ENCODE results near the gene KCNAB1.
"Not testable (repeated sequence)": the region's sequence is repeated elsewhere in the genome, so short reads cannot be mapped to it uniquely, and the experiment has no call there.

KCNAB1 gene

DNA sequence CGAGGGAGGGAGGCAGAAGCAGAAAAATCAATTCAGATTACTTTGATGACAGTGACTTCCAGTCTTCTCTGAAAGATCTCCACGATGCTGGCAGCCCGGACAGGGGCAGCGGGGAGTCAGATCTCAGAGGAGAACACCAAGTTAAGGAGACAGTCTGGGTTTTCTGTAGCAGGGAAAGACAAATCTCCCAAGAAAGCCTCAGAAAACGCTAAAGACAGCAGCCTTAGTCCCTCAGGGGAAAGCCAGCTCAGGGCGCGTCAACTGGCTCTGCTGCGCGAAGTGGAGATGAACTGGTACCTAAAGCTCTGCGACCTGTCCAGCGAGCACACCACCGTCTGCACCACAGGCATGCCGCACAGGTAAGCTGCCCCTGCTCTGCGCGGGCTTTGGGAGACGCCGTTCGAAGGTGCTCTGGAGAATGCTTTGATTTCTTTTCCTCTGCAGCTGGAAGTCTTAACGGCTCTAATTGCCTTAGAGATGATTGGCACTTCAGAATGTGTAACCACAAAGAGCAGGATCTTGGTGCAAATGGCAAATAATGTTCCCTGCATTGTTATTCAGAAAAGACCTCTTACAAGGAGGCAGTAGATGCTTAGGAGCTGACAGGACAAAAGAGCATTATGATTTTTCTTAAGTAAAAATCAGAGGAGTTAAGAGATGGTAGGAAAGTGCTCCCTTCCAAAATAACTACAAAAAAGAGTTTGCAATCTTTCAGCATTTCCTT, at the start of gene KCNAB1:
Gene KCNAB1, plus strand, starts transcription at position 51 of the 724 bp plus-strand sequence.
- no peak for DNase-seq

DNA sequence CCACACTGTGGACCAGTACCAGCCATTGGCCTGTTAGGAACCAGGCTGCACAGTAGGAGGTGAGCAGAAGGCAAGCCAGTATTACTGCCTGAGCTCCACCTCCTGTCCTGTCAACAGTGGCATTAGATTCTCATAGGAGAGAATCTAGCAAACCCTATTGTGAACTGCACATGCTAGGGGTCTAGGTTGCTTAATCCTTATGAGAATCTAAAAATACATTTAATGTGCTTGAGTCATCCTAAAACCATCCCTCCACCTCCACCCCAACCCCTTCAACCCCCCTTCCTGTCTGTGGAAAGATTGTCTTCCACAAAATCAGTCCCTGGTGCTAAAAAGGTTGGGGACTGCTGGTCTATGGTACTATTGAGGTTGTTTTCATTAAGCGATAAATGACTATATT, 49.3 kb upstream of the KCNAB1 start:
- DNase-seq: no peak

DNA sequence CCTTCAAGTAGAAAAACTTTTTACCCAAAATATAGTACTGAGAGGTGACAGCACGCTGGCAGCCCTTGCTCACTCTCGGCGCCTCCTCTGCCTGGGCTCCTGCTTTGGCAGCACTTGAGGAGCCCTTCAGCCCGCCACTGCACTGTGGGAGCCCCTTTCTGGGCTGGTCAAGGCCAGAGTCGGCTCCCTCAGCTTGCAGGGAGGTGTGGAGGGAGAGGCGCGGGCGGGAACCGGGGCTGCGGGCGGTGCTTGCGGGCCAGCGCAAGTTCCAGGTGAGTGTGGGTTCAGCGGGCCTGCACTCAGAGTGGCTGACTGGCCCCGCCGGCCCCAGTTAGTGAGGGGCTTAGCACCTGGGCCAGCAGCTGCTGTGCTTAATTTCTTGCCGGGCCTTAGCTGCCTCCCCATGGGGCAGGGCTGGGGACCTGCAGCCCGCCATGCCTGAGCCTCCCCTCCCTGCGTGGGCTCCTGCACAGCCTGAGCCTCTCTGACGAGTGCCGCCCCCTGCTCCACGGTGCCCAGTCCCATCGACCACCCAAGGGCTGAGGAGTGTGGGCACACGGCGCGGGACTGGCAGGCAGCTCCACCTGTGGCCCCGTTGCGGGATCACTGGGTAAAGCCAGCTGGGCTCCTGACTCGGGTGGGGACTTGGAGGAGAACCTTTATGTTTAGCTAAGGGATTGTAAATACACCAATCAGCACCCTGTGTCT, 47.3 kb upstream of the KCNAB1 start:
- not testable (repeated sequence) for DNase-seq

DNA sequence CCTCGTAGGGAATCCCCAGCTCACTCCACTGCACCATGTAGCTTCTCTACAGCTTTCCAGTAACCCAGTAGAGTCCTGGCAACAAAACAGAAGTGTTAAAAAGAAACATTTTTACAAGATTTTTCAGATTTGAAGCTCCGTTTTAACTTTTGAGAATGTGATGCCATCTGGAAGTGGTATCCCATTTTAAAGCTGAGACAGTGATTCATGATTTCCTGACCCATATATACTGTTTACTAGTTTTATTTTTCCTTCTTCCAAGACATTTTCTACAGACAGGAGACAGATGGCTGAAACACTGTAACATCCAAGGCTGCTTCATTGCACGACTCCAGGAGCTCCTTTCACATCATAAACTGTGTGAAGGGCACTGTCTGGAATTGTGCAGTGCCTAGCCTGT, 30.3 kb upstream of the KCNAB1 start:
- DNase-seq: no peak

DNA sequence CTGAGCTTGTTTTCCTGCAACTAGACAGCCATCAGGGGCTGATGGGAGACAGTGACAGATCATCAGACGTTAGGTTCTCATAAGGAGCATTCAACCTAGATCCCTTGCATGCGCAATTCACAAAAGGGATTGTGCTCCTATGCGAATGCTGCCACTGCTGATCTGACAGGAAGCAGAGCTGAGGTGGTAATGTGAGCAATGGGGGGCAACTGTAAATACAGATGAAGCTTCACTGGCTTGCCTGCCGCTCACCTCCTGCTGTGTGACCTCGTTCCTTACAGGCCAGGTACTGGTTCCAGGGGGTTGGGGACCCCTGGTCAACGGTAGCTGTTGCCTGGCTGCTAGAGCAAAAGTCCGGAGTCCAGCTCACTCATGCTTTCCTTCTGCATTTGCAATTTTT, 26.4 kb upstream of the KCNAB1 start:
- DNase-seq: no peak

DNA sequence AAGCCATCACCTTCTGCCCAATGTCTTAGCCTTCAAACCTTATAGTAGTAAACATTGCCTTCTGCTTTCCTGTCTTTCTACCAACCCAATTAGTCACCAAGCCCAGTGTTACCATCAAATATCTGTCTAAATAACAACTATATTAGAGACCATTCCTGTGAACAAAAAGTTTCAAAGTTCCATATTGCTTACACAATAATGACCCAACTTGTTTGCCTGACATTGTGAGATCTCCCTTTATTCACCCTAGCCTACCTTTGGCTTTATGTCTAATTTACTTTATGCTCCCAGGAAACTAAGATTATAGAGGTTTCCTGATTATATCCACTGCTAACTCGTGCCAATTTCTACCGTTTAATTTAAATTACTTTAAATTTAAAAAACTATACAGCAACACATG, 26.0 kb upstream of the KCNAB1 start:
- DNase-seq: no peak

DNA sequence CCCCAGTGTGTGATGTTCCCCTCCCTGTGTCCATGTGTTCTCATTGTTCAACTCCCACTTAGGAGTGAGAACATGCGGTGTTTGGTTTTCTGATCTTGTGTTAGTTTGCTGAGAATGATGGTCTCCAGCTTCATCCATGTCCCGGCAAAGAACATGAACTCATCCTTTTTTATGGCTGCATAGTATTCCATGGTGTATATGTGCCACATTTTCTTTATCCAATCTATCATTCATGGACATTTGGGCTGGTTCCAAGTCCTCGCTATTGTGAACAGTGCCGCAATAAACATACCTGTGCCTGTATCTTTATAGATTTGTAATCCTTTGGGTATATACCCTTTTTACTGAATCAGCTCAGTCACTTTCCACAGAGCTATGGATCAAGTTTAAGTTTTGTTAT, 24.7 kb upstream of the KCNAB1 start:
- DNase-seq: not testable (repeated sequence)

DNA sequence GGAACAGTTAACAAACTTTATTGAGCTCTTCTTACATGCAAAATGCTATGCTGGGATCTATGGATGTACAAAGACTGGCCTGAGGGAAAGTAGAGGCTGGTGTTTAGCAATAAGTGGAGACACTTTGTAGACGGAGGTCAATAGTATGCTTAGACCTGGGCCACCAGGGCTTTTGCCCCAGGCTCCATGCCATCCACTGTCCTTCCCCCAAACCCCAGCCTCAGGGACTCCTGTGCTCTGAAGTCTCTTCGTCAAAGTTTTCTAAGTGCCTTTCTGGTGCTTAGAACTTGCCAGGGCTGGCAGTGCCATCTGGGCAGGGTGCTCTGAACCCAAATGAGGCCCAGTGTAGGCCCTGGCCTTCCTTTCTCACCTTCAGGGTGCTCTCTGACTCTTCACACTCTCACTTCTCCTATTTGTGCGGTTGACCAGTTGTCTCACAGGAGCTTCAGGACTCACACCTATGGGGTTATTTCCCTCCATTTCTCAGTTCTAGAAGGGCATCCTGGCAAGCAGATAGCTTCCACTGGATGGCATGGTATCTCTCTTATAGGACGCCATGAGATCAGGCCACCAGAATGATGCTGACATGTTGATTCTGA, 21.8 kb upstream of the KCNAB1 start:
- DNase-seq: no peak

DNA sequence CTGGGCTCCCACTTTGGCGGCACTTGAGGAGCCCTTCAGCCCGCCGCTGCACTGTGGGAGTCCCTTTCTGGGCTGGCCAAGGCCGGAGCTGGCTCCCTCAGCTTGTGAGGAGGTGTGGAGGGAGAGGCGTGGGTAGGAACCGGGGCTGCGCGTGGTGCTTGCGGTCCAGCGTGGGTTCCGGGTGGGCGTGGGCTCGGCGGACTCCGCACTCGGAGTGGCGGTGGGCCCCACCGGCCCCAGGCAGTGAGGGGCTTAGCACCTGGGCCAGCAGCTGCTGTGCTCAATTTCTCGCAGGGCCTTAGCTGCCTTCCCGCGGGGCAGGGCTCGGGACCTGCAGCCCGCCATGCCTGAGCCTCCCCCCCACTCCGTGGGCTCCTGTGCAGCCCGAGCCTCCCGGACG, 21.0 kb upstream of the KCNAB1 start:
- DNase-seq: not testable (repeated sequence)

DNA sequence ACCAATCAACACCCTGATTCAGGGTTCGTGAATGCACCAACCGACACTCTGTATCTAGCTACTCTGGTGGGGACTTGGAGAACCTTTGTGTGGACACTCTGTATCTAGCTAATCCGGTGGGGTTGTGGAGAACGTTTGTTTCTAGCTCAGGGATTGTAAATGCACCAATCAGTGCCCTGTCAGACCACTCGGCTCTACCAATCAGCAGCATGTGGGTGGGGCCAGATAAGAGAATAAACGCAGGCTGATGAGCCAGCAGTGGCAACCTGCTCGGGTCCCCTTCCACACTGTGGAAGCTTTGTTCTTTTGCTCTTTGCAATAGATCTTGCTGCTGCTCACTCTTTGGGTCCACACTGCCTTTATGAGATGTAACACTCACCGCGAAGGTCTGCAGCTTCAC, 20.4 kb upstream of the KCNAB1 start:
- DNase-seq: not testable (repeated sequence)

DNA sequence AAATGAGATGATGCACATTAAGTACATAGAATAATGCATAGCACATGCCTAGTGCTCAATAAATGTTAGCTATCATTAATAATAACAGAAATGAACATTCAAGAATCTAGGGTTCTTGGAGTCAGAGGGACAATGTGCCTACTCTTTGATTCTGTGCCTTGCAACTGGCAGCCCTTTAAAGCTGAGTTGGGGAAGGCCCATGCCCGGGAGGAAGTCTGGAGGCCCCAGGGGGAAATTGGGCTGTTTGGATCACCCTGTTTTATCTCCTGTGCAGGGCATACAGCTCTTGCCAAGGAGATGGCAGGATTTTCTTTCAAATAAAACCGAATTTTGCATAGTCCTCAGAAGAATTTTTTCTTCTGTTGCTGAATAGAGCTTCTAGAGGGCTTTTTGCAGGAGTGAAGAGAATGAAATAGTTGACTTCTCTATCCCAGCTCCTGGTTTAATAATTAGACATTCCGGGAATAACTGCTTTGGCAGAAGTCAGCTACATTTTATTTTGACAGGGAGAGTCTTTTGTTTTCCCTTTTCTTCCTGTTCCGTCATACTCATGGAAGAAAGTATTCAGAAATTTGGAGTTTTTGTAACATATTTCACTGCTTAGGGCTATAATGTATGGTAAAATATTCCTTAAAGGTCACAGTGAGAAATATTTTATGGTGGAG, 18.0 kb upstream of the KCNAB1 start:
- no peak for DNase-seq

DNA sequence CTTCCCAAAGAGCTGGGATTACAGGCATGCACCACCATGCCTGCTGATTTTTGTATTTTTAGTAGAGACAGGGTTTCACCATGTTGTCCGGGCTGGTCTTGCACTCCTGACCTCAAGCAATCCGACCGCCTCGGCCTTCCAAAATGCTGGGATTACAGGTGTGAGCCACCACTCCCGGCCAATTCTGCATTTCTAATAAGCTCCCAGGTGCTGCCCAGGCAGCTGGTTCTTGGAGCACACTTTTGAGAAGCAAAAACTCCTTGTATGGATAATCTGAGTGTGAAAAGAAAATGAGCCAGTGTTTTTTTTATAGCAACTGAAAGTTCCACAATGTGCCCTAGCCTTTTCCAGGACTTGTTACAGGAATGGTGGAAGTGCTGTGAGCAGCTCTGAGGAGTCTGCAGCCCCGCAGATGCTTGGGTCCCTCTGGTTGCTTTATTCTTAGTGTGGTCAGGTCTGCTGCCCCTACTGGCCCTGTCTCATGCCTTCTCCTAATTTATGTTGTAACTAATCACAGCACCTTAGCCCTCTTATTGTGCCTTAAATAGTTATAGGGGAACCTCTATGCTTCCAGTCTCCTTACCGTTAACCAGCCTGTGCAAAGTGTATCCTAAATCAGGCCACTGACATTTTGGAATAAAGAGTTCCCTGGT, 13.5 kb upstream of the KCNAB1 start:
- DNase-seq: no peak

DNA sequence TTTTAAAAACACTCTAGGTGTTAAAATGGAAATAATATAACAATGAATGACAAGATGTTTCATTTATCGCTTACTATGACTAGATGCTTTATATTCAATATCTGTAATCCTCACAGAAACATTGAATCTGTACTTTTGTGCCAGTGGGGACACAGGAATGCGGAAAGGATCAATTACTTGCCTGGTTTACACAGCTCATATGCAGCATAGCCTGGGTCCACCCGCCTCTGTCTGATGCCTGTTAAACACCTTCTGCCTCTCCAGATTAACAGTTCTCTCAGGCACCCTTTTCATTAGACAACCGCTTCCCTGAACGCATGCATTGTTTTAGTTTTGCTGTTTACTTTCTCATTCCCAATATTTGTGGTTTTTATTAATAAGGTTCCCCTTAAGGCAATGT, 12.9 kb upstream of the KCNAB1 start:
- DNase-seq: no peak

DNA sequence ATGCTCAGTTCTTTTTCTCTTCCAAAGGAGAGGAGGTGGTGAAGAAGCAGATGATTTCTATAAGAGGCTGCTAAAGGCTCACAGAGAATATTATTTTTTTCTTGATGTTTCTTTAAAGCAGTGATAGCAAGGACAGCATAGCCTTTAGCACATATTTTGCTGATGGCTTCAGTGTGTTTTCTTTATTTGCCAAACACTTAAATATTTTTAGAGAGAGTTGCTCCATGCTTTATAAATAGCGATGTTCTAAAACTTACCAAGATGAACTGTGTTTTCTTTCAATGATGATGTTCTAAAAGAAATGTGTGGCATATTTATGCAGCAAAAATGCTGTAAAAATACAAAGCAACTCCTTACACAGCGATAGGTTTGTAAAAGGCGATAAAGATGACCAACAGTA, 11.8 kb upstream of the KCNAB1 start:
- DNase-seq: no peak

DNA sequence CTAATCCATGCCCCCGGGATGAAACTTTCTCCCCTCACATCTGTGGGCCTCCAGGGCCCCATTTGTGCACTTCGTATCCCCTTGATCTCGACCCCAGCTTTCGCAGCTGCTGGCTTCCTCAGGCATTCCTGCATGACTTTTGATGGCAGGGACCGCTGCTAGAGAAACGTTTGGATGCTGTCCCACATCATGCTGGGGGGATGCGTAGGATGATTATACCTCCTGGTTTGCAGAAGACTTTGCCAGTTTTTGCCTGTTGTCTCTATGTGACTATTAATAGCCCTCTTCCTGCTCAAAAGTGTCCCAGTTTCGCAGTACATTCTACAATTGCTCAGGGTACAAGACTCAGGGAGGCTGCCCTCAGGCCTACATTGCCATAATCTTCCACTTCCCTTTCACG, 10.4 kb upstream of the KCNAB1 start:
- DNase-seq: no peak

DNA sequence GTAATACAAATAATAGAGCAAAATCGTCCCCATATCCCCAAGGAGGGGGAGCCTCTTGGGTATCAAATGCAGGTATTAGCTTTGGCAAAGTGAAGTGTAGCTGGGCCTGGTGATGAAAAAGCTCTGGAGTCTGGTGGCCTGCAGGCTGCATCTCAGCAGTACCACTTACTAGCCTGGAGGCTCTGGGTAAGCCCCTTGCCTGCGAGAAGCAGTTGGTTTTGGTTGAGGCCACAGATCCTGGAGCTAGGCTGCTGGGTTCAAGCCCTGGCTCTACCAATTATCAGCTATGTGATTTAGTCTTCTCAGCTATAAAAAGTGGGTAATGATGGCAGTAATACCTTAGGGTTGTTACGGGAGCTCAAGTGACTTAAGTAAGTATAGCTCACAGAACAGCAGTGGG, 6.1 kb downstream of the KCNAB1 start:
- DNase-seq: no peak

DNA sequence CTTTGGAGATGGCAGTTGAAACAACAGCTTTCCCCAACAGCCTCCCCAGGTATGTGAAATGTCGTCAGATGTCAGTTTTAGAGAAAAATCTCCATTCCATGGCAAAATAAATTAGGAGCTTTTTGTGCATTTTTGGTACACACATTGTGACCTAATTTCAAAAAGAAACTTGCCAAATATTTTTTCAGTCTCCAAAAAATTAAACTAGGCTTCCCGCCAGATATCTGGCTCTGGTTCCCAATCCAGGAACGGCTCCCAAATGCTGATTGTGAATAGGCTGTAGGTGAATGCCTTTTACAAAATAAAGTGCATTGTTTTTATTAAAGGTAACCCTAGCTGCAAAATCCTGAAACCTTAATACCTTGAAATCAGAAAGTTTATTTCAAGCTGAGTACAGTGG, 10.9 kb downstream of the KCNAB1 start:
- DNase-seq: no peak

DNA sequence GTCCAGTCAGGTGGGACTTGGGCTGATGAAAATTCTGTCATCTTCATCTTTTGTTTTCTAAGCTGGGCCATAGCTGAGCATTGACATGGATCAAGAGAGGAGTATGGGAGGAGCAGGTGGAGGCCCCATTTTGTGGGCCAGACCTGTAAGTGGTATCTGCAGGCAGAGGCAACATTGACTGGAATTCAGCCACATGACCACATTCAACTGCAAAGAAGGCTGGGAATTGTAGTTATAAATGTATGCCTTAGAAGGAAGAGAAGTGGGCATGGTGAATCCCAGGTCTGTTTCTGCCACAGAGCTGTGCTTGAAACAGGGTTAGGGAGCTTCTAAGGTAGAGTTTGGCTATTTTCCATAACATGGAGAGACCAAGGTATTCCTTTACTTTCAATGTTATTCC, 11.4 kb downstream of the KCNAB1 start:
- DNase-seq: no peak

DNA sequence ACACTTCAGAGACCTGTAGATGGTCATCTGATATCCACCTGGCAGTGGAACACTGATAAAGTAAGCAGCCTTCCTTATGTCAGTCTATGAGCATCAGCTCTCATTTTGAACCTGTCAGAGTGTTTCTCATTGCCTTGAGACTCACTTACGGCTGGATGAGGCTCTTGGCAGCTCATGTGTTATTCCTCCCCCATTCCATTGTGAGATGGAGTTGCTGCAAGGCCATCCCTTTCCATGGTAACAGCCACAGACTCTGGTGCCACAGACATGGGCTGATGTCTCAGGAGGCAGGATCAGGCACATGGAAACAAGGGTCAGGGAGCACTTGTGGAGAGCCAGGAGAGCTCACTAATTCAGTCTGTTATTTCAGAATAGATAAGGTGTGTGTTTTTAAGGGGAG, 11.9 kb downstream of the KCNAB1 start:
- no peak for DNase-seq

DNA sequence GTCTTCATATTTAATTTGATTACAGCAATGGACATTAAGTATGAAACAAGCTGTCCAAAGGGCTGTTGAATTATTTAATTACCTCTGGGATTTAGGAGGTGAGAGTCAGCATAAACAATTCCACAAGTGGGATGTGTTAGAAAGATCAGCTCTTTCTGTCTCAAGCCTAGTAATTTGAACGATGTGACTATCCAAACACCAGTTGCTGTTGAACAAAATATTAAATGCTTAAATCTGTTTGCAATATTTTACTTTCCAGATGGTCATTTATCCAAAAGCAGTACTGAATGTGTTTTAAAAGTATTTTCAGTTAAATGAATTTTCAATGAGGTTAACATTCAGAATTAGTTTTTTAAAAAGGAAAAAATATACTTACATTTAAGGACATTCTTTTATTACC, 12.7 kb downstream of the KCNAB1 start:
- DNase-seq: no peak

DNA sequence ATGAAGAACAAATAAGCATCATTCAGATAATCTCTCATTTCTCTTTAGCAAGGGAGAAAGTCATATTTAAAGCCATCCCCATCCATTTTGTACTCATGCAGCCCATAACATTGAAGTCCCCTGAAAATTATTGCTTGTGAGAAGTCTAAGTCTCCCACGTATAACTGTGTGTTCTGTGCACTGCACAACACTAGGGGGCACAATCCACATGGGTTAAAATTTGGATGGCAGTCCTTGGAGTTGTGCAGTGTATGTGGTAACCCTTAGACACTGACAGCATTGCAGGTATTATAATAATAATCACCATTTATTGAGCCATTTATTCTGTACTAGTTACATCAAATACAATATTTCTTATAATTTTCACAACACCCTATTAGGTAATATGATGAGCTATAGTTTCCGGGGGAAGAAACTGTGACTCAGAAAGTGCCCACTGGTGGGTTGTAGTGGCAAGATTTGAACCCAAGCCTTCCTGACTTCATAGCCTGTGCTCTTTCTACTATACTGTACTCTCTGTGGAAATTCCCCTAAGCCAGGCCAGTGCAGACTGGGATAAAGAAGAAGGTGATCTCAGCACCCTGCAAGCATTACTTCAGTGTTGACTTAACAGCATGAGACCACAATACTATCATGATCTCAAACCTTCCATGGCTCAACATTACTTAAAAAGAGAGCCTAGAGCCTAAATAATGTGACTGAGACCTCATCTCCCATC, 15.7 kb downstream of the KCNAB1 start:
- peak in 1 of 2 experiments; percentile 14 for DNase-seq

DNA sequence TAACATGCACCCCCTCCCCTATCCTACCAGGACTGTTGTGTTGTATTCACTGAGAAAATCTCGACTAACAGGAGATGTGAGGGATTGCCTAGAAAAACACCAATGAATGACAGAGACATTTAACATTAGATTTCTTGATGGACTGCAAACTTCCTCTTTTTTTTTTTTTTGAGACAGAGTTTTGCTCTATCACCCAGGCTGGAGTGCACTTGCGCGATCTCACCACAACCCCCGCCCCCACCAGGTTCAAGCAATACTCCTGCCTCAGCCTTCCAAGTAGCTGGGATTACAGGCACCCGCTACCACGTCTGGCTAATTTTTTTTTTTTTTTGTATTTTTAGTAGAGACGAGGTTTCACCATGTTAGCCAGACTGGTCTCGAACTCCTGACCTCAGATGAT, 17.0 kb downstream of the KCNAB1 start:
- not testable (repeated sequence) for DNase-seq

Measured in SHP77 (cell line).